Adrenal gland (tissue), 5 donors: ENCODE data around the gene UHRF2.

Experiments
- POLR2A ChIP-seq, 2 donors: fragments of 450-650 bp; IDR thresholded peaks; one replicate each; pipeline ENCODE4 v1.6.1; 2017; ENCODE audit warnings: antibody characterized with exemption in 2 of 2, mild to moderate bottlenecking in 2 of 2, moderate library complexity in 1 of 2
- TF ChIP-seq, protein P1 (sequence below), 6 experiments: fragments of 450-650 bp in 4 of 6; fragments of 200-600 bp in 2 of 6; sonication (generic) in 1 of 6; IDR thresholded peaks; 1 replicate in 5 of 6; 2 replicates in 1 of 6; pipeline versions ENCODE4 v1.5.1 to v1.8.0; 2016 to 2021; ENCODE audit warnings: antibody characterized with exemption in 6 of 6, mild to moderate bottlenecking in 2 of 6, moderate library complexity in 1 of 6
- donor health status: DM: no; HTN: no; CAD: no.

- TF ChIP-seq, protein P1, sequence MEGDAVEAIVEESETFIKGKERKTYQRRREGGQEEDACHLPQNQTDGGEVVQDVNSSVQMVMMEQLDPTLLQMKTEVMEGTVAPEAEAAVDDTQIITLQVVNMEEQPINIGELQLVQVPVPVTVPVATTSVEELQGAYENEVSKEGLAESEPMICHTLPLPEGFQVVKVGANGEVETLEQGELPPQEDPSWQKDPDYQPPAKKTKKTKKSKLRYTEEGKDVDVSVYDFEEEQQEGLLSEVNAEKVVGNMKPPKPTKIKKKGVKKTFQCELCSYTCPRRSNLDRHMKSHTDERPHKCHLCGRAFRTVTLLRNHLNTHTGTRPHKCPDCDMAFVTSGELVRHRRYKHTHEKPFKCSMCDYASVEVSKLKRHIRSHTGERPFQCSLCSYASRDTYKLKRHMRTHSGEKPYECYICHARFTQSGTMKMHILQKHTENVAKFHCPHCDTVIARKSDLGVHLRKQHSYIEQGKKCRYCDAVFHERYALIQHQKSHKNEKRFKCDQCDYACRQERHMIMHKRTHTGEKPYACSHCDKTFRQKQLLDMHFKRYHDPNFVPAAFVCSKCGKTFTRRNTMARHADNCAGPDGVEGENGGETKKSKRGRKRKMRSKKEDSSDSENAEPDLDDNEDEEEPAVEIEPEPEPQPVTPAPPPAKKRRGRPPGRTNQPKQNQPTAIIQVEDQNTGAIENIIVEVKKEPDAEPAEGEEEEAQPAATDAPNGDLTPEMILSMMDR (IDR thresholded peaks at IDR 0.05), result no peak
- no peak for TF ChIP-seq POLR2A (IDR thresholded peaks at IDR 0.05)
Measured at GRCh38 chr9:6418764-6419163, 5.8 kb downstream of the UHRF2 start.
